GM21619 (cell line): ENCODE results near the gene AGO1.
"Not testable (repeated sequence)": the region's sequence is repeated elsewhere in the genome, so short reads cannot be mapped to it uniquely, and the experiment has no call there.

Source experiments
- ATAC-seq: cut with Tn5 transposase; IDR thresholded peaks from one replicate; pipeline ENCODE4 v1.9.1; 2021; ENCODE audit not compliant: unreplicated experiment

AGO1 gene

DNA sequence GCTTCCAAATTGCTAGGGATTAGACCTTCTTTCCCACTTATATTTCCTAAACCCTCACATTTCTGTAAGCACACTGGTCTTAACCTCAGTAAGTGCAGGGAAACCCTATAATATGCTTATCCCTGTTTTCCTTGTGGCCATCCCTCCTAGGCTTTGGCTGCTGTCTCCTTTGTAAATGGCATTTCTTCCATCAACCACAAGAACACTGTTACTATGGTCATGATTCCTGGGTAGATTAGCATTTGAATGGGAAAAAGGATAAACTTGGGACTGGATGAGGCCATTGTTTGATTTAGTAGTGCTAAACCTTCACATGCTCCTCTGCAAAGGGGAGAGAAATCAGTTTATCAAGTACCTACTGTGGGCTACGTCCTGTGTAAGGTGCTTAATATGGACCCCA, 31.7 kb downstream of the AGO1 start:
- no peak for ATAC-seq

DNA sequence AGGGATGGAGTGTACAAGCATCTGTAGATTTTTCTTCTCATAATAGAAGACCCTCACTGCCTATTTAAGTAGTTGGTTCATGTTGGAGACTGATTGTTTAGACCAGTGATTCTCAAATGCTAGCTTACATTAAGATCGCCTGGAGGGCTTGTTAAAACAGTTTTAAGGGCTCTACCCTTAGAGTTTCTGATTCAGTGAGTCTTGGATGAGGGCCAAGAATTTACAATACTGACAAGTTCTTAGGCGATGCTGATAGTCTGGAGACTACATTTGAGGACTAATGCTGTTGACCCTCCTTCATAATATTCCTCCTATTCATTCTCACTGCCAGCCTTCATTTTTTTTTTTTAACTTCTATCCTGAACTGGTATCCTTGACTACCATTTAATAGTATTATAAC, 32.7 kb downstream of the AGO1 start:
- no peak for ATAC-seq

DNA sequence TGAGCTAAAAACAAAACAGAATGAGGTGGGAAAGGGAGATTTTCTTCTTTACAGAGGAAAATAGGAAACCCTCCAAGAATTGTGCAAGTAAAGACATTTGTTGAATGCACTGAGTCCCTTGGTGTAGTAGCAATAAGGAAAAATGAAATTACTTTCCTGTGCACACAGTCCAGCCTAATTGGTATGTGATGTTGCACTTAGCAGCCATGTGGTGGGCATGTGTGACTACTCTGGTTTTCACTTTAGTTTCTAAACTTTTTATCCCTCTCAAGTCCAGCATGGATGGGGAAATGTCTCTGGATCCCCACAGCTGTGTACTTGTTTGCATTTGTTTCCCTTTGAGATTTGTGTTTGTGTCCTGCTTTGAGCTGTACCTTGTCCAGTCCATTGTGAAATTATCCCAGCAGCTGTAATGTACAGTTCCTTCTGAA, 40.8 kb downstream of the AGO1 start:
- no peak for ATAC-seq

DNA sequence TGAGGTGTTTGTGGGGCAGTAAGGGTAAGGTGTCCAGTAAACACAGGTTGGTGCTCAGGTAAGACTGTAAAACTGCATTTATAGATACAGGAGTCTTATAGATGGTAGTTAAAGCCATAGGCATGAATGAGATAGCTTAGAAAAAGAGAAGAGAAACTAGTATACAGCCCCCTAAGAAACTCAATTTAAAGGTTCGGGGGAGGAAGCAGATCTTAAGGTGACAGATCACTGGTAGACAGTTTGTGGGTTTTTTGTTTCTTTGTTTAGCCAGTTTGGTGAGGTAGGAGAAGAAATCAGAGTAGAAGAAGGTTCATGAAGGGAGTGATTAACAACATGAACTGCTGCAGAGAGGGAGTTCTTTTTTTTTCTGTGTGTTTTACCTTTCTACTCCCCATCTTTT, 41.8 kb downstream of the AGO1 start:
- no peak for ATAC-seq

DNA sequence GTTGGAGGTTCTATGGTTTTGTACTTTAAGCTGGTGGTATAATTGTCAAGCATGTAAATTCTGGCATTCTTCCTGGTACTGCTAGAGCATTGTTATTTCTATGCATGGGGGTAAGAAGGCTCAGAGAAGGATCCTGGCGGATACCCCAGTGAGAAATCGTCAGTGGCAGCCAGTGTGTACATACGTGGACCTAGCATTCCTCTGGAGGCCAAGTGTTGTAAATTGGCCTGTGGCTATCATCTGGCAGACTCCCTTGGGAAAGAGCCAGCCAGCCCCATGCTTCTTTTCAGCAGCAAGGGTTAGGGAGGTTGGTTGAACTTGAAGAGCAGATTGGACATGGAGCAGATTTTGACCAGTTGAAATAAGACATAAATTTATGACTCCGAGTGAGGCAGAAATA, 42.7 kb downstream of the AGO1 start:
- ATAC-seq = no peak

DNA sequence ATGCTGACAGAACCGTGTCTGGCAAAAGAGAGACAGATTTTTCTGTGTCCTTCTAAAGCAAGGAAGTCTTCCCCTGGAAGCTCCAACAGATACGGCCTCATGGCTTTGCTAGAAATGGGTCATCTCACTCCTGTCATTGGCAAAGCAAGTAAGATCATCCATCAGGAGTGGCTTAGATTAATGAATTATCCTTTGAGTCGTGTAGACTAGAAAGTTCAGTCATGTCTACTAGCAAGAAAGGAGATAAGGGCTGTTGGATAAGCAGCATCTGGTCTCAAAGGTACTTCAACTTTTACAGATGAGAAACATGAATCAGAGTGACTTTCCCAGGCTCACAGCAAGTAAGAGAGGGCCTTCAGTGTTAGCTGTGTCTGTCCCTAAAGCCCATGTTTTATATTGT, 44.5 kb downstream of the AGO1 start:
- no peak for ATAC-seq

DNA sequence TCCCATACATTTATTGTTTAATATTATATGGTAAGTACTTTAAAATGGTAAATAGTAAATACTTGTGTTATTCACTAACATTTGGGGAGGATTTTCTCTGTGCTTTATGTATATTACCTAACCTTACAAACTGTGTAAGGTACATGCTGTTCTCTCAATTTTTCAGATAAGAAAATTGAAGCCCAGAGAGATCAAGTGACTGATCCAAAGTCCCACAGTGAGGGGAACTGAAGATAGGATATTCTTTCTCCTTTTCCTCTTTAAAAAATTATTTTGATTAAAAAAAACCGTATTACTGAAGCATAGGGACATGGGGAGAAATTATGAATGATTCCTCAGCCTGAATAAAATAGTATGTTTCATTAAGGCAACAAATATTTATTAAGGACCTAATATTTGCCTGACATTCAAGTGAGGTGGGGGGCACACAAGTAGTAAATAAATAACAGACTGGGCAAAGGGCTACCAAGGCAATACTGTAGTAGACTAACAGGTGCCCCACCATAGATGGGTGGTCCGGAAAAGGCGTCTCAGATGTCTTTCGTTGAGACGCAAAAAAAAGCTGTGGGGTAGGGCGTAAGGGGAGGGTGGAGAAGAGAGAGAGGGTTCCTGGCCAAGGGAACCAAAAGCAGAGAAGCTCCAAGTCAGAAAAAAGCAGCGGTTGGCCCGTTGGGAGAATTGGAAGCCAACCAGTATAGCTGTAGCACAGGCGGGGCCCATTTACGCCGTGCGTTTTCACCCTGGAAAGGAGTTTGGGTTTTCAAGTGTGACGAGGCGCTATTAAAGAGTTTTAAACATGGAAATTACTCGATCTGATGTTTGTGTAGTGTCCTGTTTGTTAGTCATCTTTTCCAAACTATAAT, 47.0 kb downstream of the AGO1 start:
- no peak for ATAC-seq

DNA sequence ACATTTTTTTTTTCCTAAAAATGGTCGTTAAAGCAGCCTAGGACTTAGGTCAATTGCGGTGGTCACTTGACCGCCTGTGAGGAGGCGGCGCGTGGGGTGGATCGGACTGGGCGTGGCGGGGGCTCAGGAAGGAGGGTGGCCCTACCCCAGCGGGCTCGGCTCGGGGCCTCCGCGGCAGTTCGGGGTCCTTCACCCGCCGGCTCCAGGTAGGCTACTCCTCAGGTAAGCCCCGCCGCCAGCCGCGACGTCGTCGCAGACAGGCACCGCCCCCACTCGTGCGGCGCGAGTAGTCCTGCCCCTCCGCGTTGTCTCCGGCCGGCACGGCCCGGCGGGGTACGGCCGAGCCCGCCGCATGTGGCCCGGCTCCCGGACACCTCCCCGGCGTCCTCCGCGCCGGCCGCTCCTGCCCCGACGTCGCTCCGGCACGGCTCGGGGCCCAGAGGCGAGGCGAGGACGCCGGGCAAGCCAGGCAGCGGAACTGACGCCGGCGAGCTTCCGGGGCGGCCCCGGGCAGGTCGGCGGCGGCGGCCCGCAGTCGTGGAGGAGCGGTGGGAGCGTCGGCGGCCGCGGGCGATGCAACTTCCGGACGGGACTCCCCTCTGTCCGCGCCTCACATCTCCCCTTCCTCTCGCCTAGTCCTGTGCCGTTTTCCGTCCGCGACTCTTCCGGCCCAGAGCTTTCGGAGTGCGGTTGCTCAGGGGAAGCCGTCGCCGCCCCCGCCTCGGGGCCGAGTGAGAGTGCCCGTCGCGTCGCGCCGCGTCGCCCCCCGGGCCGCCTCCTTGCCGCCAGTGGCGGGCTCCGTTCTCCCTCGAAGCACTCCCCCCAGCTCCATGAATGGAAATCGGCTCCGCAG, 47.8 kb downstream of the AGO1 start, which contains the start of gene AGO3:
Gene AGO3 (plus strand): TSS at position 513 of the 853 bp plus-strand sequence. CDS start 322 bp downstream, at position 835.
- peak; percentile 79 for ATAC-seq

DNA sequence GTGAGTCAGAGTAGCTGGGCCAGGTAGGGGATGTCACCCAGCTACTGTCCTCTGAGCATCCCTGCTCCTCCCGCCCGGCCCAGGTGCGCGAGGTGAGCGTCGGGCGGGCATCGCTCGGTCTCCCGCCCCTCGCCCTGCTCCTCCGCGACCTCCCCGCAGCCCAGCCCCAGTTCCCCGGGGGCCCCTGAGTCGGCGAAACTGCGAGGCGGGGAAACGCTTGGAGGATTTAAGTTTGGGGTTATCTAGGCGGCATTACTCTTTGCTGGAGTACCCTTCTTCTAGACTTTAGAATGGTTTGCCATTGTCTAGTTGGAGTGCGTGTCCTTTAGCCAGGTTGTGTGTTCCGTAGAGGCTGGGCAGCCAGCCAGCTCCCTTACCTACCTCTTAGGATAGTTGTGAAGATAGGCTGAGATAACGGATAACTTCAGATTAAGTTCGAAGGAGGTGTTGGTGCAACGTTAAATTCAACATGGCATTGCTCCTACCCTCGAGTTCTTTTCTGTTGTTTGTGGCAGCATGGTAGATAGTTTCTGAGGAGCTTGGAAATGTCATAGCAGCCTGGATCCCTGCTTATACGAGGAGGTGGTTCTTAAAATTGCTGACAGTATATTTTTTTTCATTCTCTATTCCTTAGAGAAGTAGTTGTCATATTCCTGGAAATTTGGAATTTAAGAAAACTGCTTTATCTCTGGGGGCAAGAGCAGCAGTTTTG, 48.6 kb downstream of the AGO1 start:
- peak; percentile 0 for ATAC-seq

DNA sequence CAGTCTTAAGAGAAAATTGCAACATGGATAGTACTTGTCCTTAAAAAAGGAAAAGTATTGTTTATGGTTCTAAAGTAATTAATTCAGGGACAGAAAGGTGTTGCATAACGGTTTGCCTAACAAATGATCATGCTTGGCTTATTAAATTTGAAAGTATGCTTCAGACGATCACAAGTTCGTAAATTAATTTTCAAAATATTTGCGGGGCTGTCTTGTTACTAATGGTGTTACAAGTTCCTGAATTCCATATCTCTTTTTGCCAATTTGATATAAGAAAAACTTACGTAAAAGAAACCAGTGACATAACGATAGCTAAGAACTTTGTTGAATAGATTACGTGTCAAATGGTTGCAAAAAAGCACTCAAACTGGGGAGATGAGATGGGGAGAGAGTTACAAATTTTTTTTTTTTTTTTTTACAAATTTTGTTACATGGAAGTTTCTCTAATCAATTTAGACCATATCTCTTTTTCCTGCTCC, 49.2 kb downstream of the AGO1 start:
- no peak for ATAC-seq

DNA sequence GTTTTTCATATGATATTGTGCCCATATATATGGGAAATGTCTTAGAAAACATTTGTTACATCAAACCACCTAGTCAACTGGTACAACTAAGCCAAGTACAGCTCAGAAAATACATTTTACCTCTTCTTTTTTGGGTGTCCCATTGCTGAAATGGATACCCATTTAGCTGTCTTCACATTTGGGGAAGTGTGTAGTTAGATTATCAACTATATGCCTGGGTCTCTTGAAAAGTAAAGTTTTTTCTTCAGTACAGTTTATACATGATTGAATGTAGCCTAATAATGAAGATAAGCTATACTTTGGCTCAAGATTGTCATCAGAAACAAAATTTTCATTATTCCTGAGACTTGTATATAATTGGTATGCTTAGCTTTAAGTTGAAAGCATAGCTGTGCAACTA, 49.9 kb downstream of the AGO1 start:
- no peak for ATAC-seq

DNA sequence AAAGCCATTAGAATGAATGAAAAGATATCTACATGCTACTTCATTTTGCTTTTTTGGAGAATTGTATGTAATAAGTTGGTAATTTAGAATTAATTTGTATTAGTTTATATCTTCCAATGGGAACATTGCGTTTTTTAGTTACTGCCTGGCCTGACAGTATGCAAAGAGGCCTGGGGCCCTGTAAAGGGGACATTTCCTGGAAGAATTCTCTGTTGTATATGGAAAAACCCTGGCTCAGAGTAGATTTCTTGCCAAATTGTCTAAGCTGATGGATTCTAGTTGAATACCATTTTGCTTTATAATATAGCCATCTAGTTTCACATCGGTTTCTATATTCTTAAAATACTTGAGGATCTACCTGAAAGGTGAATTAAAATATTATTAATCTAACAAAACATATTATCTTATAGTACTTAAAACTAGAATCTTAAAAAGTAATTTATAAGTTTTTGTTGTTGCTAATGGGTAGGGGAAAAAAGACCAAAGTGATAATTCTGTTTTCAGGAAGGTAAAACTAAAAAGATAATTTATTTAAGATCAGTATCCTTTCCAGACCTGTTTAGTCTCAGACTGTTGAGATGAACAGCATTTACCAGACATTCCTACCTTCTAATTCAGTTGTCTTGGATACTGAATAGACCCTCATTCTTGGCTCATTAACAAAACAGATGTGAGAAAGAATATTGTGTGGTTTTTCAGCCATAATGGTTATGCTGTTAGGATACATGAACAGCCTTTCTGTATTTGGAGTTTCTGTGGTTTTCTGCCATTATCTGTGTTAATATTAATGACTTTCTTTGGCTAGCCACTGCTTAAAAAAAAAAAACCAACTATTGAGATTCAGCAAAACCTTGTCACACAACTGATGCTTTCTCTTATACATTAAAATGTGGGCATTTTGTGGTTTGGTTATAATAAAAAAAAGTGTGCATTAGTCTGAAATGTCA, 52.7 kb downstream of the AGO1 start:
- ATAC-seq = no peak

DNA sequence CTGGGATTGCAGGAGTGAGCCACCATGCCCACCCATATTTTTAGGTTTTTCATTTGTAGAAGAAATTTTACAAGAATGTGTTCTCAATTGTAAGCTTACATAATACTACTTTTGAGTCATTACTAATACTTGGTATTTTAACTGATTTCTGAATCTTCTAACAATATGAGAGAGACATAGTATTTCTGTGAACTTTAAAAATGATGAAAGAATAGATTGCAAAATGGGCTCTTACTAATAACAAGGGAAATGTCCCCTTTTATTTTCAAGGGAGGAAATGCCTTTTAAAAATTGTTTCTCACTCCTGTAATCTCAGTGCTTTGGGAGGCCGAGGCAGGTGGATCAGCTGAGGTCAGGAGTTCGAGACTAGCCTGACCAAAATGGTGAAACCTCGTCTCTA, 53.8 kb downstream of the AGO1 start:
- ATAC-seq = no peak

DNA sequence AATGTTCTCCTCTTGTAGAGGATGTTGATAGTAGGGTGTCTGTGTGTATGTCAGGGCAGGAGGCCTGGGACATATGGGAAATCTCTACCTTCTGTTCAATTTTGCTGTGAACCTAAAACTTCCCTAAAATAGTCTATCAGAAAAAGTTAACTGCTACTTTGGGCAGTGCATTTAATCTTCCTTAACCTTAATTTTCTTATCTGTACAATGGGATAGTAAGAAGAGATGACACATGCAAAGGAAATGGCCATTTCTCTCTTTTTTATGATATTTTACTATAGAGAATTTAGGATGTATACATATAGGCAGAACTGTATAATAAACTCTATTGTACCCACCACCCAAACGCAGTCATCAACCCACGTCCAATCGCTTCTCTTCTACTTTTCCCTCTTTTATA, 56.5 kb downstream of the AGO1 start:
- ATAC-seq = no peak

DNA sequence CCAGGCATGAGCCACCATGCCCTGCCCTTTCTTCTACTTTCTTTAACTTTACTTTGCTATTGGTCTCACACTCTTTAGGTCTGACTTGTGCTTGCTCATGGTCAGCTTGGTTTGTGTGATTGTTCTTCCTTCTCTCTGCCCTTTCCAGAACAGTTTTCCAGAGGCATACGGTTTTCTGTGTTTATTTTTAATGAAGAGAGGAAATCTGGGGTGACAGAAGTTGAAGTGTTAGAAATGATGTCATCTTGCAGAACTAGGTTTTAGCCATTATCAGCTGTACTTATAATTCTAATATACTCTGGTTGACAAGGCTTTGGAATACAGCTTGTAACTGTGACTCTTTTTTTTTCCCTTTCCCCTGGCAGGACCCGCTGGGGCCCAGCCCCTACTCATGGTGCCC, 62.3 kb downstream of the AGO1 start:
- no peak for ATAC-seq

DNA sequence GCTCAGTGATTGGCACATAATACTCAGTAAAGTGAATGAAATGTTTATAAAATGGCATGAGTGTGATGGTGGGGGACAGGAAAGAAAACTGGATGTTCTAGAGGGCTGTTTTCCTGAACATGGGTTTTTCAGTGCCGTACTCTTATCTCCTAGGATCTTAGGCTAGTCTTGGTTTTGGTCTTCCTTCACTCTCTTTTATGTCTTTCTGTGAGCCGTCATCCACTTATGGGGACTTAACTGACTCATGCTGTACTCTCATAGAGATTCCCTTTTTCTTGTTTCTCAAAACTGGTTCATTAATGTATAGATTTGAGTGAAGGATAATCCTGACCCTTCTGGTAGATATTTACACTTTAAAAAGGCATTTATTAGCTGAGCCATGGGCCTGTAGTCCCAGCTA, 64.5 kb downstream of the AGO1 start:
- no peak for ATAC-seq

DNA sequence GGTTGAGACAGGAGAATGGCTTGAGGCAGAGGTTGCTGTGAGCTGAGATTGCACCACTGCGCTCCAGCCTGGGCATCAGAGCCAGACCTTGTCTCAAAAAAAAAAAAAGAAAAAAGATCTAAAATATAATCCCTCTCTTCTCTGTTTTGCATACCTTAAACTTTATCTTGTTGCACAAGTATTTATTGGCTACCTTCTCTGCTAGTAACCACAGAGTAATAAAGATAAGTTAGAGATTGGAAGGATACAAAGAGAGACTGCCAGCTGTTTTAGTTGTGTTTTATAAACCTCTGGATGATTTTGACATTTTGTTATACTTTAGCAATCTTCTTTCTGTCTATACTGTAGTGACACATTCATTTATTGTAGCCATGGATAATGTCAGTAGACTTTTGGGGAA, 75.5 kb downstream of the AGO1 start:
- no peak for ATAC-seq

DNA sequence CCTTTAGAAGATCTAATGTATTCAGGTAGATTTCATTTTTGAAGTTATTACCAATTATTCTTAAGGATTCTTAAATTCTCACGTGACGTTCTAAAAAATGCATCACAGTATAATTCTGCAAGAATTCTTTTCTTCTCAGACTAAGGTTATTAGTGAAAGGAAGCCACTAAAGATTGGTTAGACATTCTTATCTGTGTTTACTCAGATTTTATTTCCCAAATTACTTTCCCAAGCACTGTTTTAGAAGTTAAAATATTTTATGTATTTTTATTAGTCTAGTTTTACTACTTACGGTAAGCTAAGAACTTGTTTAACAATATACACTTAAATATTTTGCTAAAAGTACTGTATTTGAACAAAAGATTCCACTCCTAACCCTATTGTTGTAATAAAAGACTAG, 76.3 kb downstream of the AGO1 start:
- no peak for ATAC-seq

DNA sequence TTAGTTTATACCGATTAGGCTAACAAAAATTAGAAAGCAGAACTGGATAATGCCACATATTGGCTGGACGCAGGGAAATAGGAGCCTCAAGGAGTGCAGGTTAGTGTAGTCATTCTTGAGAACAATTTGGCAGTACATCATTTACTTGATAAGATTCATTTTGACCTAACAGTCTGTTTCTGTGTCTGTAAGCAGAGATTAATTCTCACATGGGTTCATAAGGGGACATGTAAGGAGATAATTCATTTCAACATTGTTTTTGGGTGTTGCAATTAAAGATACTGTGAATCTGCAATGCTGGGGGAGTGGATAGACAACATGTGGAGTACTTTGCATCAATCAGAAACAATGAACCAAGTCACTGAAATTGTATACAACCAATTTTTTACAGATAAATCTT, 79.9 kb downstream of the AGO1 start:
- no peak for ATAC-seq

DNA sequence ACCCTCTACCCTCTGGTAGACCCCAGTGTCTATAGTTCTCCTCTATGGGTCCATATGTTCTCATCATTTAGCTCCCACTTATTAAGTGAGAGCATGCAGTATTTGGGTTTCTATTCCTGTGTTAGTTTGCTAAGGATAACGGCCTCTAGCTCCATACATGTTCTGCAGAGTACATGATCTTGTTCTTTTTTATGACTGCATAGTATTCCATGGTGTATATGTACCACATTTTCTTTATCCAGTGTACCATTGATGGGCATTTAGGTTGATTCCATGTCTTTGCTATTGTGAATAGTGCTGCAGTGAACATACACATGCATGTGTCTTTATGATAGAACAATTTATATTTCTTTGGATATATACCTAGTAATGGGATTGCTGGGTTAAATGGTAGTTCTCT, 81.3 kb downstream of the AGO1 start:
- not testable (repeated sequence) for ATAC-seq
